ENCODE results near the gene S100G. TPM values are rescaled to one million over a fixed set of nuclear protein-coding genes. Genes with fewer than 3 reads are reported as not detected.

The S100G gene
- polyA plus RNA-seq, 2 of the 4 experiments (the other 2 are of a cell fraction), result not detected

GRCh38 chrX:16702700-16703599 lies 53.0 kb downstream of the S100G start:
- ChIA-PET CTCF (no interaction called here), POLR2A (interaction anchor here (1.0 kb wide), 1 partner anchor 10 kb away, joined by 3 read pairs; the partner anchor contains the start of gene CTPS2)
- FAIRE-seq, result no peak
- no peak for ATAC-seq
- no peak overlapping the region for H3K27ac ChIP-seq
- no peak overlapping the region for H3K4me3 ChIP-seq
- no peak for DNase-seq (ENCODE audit: low read depth in 1 of 2, low spot score in 1 of 2)
- H3K9me3 ChIP-seq, result no peaks in the 10 kb centered on the region
- no peak for TF ChIP-seq POLR2AphosphoS2 (conservative IDR thresholded peaks at IDR 0.05; ENCODE audit: low read length)
- TF ChIP-seq MAFK (IDR thresholded peaks at IDR 0.05; ENCODE audit: partially characterized antibody), result no peak
- TF ChIP-seq BHLHE40 (IDR thresholded peaks at IDR 0.05; ENCODE audit: low read depth, low read length), result no peak
- TF ChIP-seq RARB (CRISPR knock-in tag; IDR thresholded peaks at IDR 0.05), result no peak
- no peak for TF ChIP-seq HEYL (CRISPR knock-in tag; IDR thresholded peaks at IDR 0.05)
- no peak for TF ChIP-seq MAX (IDR thresholded peaks at IDR 0.05)
- TF ChIP-seq ZNF302 (CRISPR knock-in tag; IDR thresholded peaks at IDR 0.05), result no peak
- TF ChIP-seq MYC (IDR thresholded peaks at IDR 0.05; ENCODE audit: borderline replicate concordance, low read length), result no peak
- TF ChIP-seq FOSB (CRISPR knock-in tag; IDR thresholded peaks at IDR 0.05), result no peak
- TF ChIP-seq PBX3 (IDR thresholded peaks at IDR 0.05), result no peak
- no peak for TF ChIP-seq TP53 (CRISPR knock-in tag; IDR thresholded peaks at IDR 0.05)
- TF ChIP-seq JUNB (IDR thresholded peaks at IDR 0.05), result no peak
- TF ChIP-seq NPAS2 (CRISPR knock-in tag; IDR thresholded peaks at IDR 0.05; ENCODE audit: borderline replicate concordance), result no peak
- no peak for TF ChIP-seq CBX2 (IDR thresholded peaks at IDR 0.05; ENCODE audit: borderline replicate concordance, low read depth)
- no peak for TF ChIP-seq JUN (IDR thresholded peaks at IDR 0.05)
- TF ChIP-seq ZC3H11A (IDR thresholded peaks at IDR 0.05), result no peak
- no peak for TF ChIP-seq RAD21 (conservative IDR thresholded peaks at IDR 0.05 in 1 of 2, IDR thresholded peaks at IDR 0.05 in 1 of 2)
- TF ChIP-seq CBX8 (IDR thresholded peaks at IDR 0.05), result no peak
- no peak for TF ChIP-seq ATOH8 (CRISPR knock-in tag; IDR thresholded peaks at IDR 0.05; ENCODE audit: low read depth)
- no peaks in the 10 kb centered on the region for H3K4me1 ChIP-seq
- 91% methylated on average over 14 of the region's 15 CpGs for WGBS (ENCODE audit: missing lambda C conversion rate)
- H3K4me2 ChIP-seq, result no peak overlapping the region

Small RNA genes within 50 kb of the gene (small RNA-seq; reads per million reads assigned to genes)
- 0 reads per million in 6 experiments for gene MIR548AM

Other genes starting within 250 kb of the S100G start
- gene CTPS2, start 62.5 kb downstream of the S100G start, polyA plus RNA-seq (2011; rRNA removed), result 16.8 and 18.5 TPM in 2 replicates
- gene CTPS2, start 62.5 kb downstream of the S100G start, polyA plus RNA-seq (2017; fragmentation: RNase III; extraction: RNeasy Plus Mini Kit Qiagen cat#74134 plus additional on column Dnase treatment), result 10.8 to 11.5 TPM (median 11.1 TPM) in 3 replicates
- gene SYAP1, start 69.5 kb downstream of the S100G start, polyA plus RNA-seq (2011; rRNA removed), result 15.7 and 18.9 TPM in 2 replicates
- 20.6 to 21.1 TPM (median 20.9 TPM) in 3 replicates for gene SYAP1, start 69.5 kb downstream of the S100G start, polyA plus RNA-seq (2017; fragmentation: RNase III; extraction: RNeasy Plus Mini Kit Qiagen cat#74134 plus additional on column Dnase treatment)
- 30.8 and 36.8 TPM in 2 replicates for gene TXLNG, start 136.3 kb downstream of the S100G start, polyA plus RNA-seq (2011; rRNA removed)
- gene TXLNG, start 136.3 kb downstream of the S100G start, polyA plus RNA-seq (2017; fragmentation: RNase III; extraction: RNeasy Plus Mini Kit Qiagen cat#74134 plus additional on column Dnase treatment), result 15.5 to 18.1 TPM (median 16.0 TPM) in 3 replicates
- gene RBBP7, start 220.2 kb downstream of the S100G start, polyA plus RNA-seq (2011; rRNA removed), result 301 and 311 TPM in 2 replicates
- 222 to 232 TPM (median 232 TPM) in 3 replicates for gene RBBP7, start 220.2 kb downstream of the S100G start, polyA plus RNA-seq (2017; fragmentation: RNase III; extraction: RNeasy Plus Mini Kit Qiagen cat#74134 plus additional on column Dnase treatment)